SU-DHL-6 (cell line): ENCODE data around the gene FOXP3.

Source experiments
- EZH2phosphoT487 ChIP-seq: fragments of 200-600 bp; sonication (generic), shearing (Covaris generic); conservative IDR thresholded peaks from 2 replicates; pipeline ENCODE4 v1.6.1; 2018; ENCODE audit warnings: mild to moderate bottlenecking, antibody characterized with exemption, low read length, moderate library complexity, mixed read lengths
- TF ChIP-seq, protein P1 (sequence below): fragments of 200-600 bp; sonication (generic); IDR thresholded peaks from one replicate; pipeline ENCODE4 v1.5.1; 2017; ENCODE audit warnings: antibody characterized with exemption, mild to moderate bottlenecking, low read length, moderate library complexity; ENCODE audit not compliant: insufficient read depth, poor library complexity, severe bottlenecking

DNA sequence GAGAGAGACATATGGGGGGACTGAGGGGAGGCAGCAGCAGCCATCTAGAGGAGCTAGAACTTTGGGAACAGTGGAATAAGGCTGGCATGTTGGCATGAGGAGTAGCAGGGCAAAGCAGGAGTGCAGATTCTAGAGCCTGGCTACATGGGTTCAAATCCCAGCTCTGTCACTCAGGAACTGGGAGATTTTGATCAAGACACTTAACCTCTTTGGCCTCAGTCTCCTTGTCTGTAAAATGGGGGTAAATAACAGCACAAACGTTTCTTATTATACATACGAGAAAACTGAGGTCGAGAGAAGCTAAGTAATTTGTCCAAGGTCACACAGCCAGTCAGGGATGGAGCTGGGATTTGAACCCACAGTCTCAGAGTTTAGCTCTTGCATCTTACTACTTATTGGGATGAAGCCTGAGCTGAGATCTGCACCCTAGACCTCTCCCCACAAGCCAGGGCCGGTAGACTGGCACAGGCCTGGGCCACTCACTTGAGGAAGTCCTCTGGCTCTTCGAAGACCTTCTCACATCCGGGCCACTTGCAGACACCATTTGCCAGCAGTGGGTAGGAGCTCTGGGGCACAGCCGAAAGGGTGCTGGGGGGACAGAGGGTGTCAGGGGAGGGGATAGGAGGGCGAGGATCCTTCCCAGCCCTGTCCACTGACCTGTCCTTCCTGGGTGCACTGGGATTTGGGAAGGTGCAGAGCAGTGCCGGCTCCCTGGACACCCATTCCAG is 8.1 kb downstream of the FOXP3 start:
- TF ChIP-seq EZH2phosphoT487: no peak
- TF ChIP-seq, protein P1, sequence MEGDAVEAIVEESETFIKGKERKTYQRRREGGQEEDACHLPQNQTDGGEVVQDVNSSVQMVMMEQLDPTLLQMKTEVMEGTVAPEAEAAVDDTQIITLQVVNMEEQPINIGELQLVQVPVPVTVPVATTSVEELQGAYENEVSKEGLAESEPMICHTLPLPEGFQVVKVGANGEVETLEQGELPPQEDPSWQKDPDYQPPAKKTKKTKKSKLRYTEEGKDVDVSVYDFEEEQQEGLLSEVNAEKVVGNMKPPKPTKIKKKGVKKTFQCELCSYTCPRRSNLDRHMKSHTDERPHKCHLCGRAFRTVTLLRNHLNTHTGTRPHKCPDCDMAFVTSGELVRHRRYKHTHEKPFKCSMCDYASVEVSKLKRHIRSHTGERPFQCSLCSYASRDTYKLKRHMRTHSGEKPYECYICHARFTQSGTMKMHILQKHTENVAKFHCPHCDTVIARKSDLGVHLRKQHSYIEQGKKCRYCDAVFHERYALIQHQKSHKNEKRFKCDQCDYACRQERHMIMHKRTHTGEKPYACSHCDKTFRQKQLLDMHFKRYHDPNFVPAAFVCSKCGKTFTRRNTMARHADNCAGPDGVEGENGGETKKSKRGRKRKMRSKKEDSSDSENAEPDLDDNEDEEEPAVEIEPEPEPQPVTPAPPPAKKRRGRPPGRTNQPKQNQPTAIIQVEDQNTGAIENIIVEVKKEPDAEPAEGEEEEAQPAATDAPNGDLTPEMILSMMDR: no peak
